Smooth muscle cell (in vitro differentiated cells): Measurements from ENCODE around the gene PPARG. TPM values are rescaled to one million over a fixed set of nuclear protein-coding genes. Genes with fewer than 3 reads are reported as not detected.
"Not testable (repeated sequence)": the region's sequence is repeated elsewhere in the genome, so short reads cannot be mapped to it uniquely, and the experiment has no call there.

ENCODE experiments used
- DNase-seq: peaks from one replicate; lab custom pipeline; 2025; ENCODE audit not compliant: unreplicated experiment; lab: John Stamatoyannopoulos, UW
- H2AFZ ChIP-seq: fragments of 200-600 bp; sonication (generic); 2 replicates; pipeline ENCODE4 v1.6.0; 2016; ENCODE audit warnings: antibody characterized with exemption, low read depth, mild to moderate bottlenecking
- H3F3A ChIP-seq: fragments of 200-600 bp; sonication (generic); 2 replicates; pipeline ENCODE4 v1.6.0; 2017; ENCODE audit warnings: antibody characterized with exemption, low read depth
- H3K27ac ChIP-seq: fragments of 200-600 bp; sonication (generic); 2 replicates; pipeline ENCODE4 v1.5.1; 2016; ENCODE audit warnings: low read depth, mild to moderate bottlenecking
- H3K27me3 ChIP-seq: fragments of 200-600 bp; sonication (generic); 2 replicates; pipeline ENCODE4 v1.6.1; 2016; ENCODE audit warnings: low read depth, mild to moderate bottlenecking
- H3K36me3 ChIP-seq: fragments of 200-600 bp; sonication (generic); 2 replicates; pipeline ENCODE4 v1.5.1; 2016; ENCODE audit warnings: low read depth
- H3K4me1 ChIP-seq: fragments of 200-600 bp; sonication (generic); 2 replicates; pipeline ENCODE4 v1.5.1; 2016; ENCODE audit warnings: low read depth
- H3K4me2 ChIP-seq: fragments of 200-600 bp; sonication (generic); 2 replicates; pipeline ENCODE4 v1.6.0; 2016; ENCODE audit warnings: mild to moderate bottlenecking
- H3K4me3 ChIP-seq: fragments of 200-600 bp; sonication (generic); 2 replicates; pipeline ENCODE4 v1.5.1; 2016; ENCODE audit warnings: mild to moderate bottlenecking
- H3K79me2 ChIP-seq: fragments of 200-600 bp; sonication (generic); 2 replicates; pipeline ENCODE4 v1.6.0; 2016; ENCODE audit warnings: low read depth, mild to moderate bottlenecking
- H3K9ac ChIP-seq: fragments of 200-600 bp; sonication (generic); 2 replicates; pipeline ENCODE4 v1.6.0; 2016; ENCODE audit warnings: low read depth
- H3K9me3 ChIP-seq: fragments of 200-600 bp; sonication (generic); replicated peaks from 2 replicates; pipeline ENCODE4 v1.5.1; 2016; ENCODE audit warnings: low read depth
- H4K20me1 ChIP-seq: fragments of 200-600 bp; sonication (generic); 2 replicates; pipeline ENCODE4 v1.6.0; 2016; ENCODE audit warnings: low read depth
- CTCF ChIP-seq: fragments of 200-600 bp; sonication (generic); IDR thresholded peaks from 2 replicates; pipeline ENCODE4 v1.5.1; 2017; ENCODE audit warnings: borderline replicate concordance, mild to moderate bottlenecking, antibody characterized with exemption; ENCODE audit not compliant: insufficient read depth, poor library complexity, severe bottlenecking
- WGBS: methylation state at CpG from one replicate; pipeline ENCODE4 v1.1.7; 2016; ENCODE audit warnings: low lambda C conversion rate; 5-methylcytosine and 5-hydroxymethylcytosine counted together
- polyA plus RNA-seq: library from polyadenylated mRNA; unstranded; fragments of >200 nt; fragmentation: Nextera tagmentation; extraction: Ambion mirVana; gene quantifications from 2 replicates; pipeline ENCODE4 v1.2.1, GENCODE V29; 2016
- total RNA-seq: library from RNA; depleted of rRNA; stranded (reverse); fragments of >200 nt; gene quantifications from 2 replicates; pipeline ENCODE4 v1.2.3, GENCODE V29; 2014

Gene PPARG
- total and polyA plus RNA-seq, 2 experiments from 2014 or later: 1.5 to 8.5 TPM

DNA sequence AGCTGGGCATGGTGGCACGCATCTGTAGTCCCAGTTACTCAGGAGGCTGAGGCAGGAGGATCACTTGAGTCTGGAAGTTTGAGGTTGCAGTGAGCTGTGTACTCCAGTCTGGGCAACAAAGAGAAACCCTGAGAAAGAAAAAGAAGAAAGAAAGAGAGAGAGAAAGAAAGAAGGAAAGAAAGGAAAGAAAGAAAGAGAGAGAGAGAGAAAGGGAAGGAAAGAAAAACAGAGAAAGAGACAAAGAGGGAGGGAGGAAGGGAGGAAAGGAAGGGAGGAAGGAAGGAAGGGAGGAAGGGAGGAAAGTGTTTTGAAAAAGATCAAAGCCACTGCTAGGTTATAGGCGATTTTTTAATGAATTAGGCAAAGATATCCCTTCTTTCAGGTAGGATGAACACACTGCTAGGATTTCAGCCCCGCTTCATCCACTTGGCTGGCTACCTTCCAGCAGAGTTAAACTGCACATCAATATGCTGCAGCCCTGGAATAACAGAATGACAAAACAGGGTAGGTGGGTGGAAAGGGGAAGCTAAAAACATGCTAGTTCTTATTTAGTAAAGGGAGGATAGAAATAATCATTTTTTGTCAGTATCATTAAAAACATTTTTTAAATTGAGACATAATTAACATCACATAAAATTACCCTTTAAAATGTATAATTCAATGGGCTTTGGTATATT, 12.8 kb upstream of the PPARG start:
- DNase-seq: no peak
- no peak overlapping the region for H3K27ac ChIP-seq
- H3K36me3 ChIP-seq: no peaks in the 10 kb centered on the region
- H3K79me2 ChIP-seq: no peaks in the 10 kb centered on the region
- no peaks in the 10 kb centered on the region for H4K20me1 ChIP-seq
- no peak overlapping the region for H2AFZ ChIP-seq
- no peaks in the 10 kb centered on the region for H3F3A ChIP-seq
- 83% methylated on average over 3 of the region's 3 CpGs for WGBS
- TF ChIP-seq CTCF: no peak
- no peaks in the 10 kb centered on the region for H3K4me1 ChIP-seq
- H3K9me3 ChIP-seq: no peaks in the 10 kb centered on the region
- H3K9ac ChIP-seq: no peak overlapping the region
- H3K4me3 ChIP-seq: no peak overlapping the region
- H3K4me2 ChIP-seq: no peak overlapping the region
- no peaks in the 10 kb centered on the region for H3K27me3 ChIP-seq

GRCh38 chr3:12276827-12277226, 12.0 kb upstream of the PPARG start:
- H3K27me3 ChIP-seq, H3K4me2 ChIP-seq, H3K9ac ChIP-seq, H3K79me2 ChIP-seq, H3K36me3 ChIP-seq, H3F3A ChIP-seq, H2AFZ ChIP-seq, H3K4me3 ChIP-seq, DNase-seq, H3K9me3 ChIP-seq, H4K20me1 ChIP-seq, H3K4me1 ChIP-seq, H3K27ac ChIP-seq: not testable (repeated sequence)
- 94% methylated on average over 5 of the region's 5 CpGs for WGBS

DNA sequence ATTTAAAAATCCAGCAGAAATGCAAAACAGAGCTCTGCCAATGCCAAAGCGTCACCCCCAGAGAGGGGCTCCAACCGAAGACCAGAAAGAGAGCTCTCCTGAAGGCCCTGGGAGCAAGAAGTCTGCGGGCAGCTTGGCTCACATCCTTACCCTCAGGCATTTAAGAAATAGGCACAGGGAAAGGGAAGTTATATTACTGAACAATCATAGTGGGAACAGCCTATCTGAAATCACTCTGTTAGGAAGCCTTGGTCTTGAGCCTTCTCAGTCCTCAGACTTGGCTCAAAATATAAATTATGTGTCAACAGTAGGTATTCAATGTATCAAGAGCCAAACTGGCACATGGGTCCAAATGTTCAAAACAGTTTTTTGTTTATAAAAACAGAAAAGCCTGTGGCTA, 10.3 kb upstream of the PPARG start:
- no peak for DNase-seq
- H3K27ac ChIP-seq: no peak overlapping the region
- H3K4me3 ChIP-seq: no peak overlapping the region

More for the DNA sequence above, 10.3 kb upstream of the PPARG start:
- H3K4me2 ChIP-seq: no peak overlapping the region
- no peaks in the 10 kb centered on the region for H3K36me3 ChIP-seq
- no peaks in the 10 kb centered on the region for H3K79me2 ChIP-seq
- H3K9ac ChIP-seq: no peak overlapping the region
- H2AFZ ChIP-seq: no peak overlapping the region
- no peaks in the 10 kb centered on the region for H3K9me3 ChIP-seq
- no peaks in the 10 kb centered on the region for H4K20me1 ChIP-seq
- no peak for TF ChIP-seq CTCF
- H3K27me3 ChIP-seq: peaks cover 5% of the 10 kb centered on the region
- H3K4me1 ChIP-seq: no peaks in the 10 kb centered on the region
- WGBS: 91% methylated on average over 3 of the region's 3 CpGs
- no peaks in the 10 kb centered on the region for H3F3A ChIP-seq
